ENCODE data around the gene YIPF2.
"Not testable (repeated sequence)": the region's sequence is repeated elsewhere in the genome, so short reads cannot be mapped to it uniquely, and the experiment has no call there.

- TF ChIP-seq CTCF (IDR thresholded peaks at IDR 0.05); ZFX (IDR thresholded peaks at IDR 0.05; ENCODE audit: borderline replicate concordance): not testable (repeated sequence)
Measured at GRCh38 chr19:10877608-10878007, 50.8 kb downstream of the YIPF2 start.

Measured in 22Rv1 (cell line).